ENCODE results near the gene GID8. TPM values are rescaled to one million over a fixed set of nuclear protein-coding genes. Genes with fewer than 3 reads are reported as not detected.

GID8 gene
- total and polyA plus RNA-seq, 2 donors from 2014 or later: 16.4 to 37.3 TPM

DNA sequence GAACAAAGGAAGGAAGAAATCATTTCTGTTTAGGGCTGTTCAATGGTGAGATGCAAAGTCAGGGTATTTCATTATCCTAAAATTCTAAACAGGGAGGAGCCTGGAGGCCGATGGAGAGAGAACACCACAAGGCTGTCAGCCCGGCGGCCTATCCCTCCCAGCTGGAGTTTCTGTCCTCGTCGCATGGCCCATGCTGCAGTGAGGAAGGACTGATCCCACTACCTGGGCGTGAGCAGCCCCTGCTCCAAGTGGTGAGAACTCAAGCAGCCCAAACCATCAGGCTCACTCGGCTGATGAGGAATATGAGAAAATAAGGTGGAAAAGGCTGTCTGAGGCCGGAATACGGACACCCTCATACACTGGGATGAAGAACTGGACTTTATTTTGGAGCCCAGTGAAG lies 42.4 kb upstream of the GID8 start:
- FAIRE-seq (no peak), DNase-seq (no peak)
- H3K9me3 ChIP-seq (ENCODE audit: control insufficient read depth in 2 of 3, insufficient read depth in 1 of 3, low read length in 3 of 3): no peaks in the 10 kb centered on the region
- TF ChIP-seq, protein P1, sequence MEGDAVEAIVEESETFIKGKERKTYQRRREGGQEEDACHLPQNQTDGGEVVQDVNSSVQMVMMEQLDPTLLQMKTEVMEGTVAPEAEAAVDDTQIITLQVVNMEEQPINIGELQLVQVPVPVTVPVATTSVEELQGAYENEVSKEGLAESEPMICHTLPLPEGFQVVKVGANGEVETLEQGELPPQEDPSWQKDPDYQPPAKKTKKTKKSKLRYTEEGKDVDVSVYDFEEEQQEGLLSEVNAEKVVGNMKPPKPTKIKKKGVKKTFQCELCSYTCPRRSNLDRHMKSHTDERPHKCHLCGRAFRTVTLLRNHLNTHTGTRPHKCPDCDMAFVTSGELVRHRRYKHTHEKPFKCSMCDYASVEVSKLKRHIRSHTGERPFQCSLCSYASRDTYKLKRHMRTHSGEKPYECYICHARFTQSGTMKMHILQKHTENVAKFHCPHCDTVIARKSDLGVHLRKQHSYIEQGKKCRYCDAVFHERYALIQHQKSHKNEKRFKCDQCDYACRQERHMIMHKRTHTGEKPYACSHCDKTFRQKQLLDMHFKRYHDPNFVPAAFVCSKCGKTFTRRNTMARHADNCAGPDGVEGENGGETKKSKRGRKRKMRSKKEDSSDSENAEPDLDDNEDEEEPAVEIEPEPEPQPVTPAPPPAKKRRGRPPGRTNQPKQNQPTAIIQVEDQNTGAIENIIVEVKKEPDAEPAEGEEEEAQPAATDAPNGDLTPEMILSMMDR (IDR thresholded peaks at IDR 0.05; ENCODE audit: borderline replicate concordance, extremely low read depth, insufficient read depth): no peak
- peaks cover 8 to 47% (median 33%) of the 10 kb centered on the region in 3 donors for H3K36me3 ChIP-seq (ENCODE audit: control insufficient read depth in 2 of 3, insufficient read depth in 3 of 3, low read length in 3 of 3)
- intact Hi-C loops (cut with DNase I): loop anchor here (10.0 kb wide), 1 partner anchor 109 kb away; the partner anchor contains the start of gene BHLHE23
- no peaks in the 10 kb centered on the region for H3K27me3 ChIP-seq (ENCODE audit: control insufficient read depth, insufficient read depth, low read length)
- H3K4me3 ChIP-seq (ENCODE audit: low read length in 3 of 3): no peak overlapping the region
- H3K27ac ChIP-seq (ENCODE audit: low read depth in 2 of 2, low read length in 2 of 2): no peak overlapping the region
- H3K9ac ChIP-seq (ENCODE audit: low read length in 3 of 3): no peak overlapping the region
- peaks cover 0 to 11% (median 0%) of the 10 kb centered on the region in 3 donors for H3K4me1 ChIP-seq (ENCODE audit: control insufficient read depth in 2 of 3, insufficient read depth in 2 of 3, low read depth in 1 of 3, low read length in 3 of 3)

DNA sequence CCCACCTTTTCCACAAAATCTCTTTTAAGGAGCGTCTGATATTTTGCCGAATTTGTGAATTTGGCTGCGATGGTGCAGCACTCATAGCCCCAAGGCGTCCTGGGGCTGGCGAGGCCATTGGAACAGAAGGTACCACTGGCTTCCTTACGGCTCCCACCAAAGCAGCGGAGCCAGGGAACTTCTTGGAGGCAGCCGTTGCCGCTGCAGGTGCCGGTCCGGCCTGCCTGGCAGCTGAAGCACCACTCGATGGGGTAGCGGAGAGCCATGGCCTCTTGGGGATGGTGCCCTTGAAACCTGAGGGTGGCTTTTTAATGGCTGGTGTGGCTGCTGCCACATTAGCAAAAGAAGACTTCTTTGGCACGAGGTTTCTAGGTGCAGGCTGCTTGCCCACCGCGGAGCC lies 41.4 kb upstream of the GID8 start:
- FAIRE-seq (no peak), DNase-seq (no peak)
- H3K9ac ChIP-seq (ENCODE audit: low read length in 3 of 3): no peak overlapping the region
- no peaks in the 10 kb centered on the region for H3K27me3 ChIP-seq (ENCODE audit: control insufficient read depth, insufficient read depth, low read length)
- no peaks in the 10 kb centered on the region for H3K9me3 ChIP-seq (ENCODE audit: control insufficient read depth in 2 of 3, insufficient read depth in 1 of 3, low read length in 3 of 3)
- intact Hi-C loops (cut with DNase I): loop anchor here (10.0 kb wide), 1 partner anchor 108 kb away; the partner anchor contains the start of gene BHLHE23
- TF ChIP-seq, protein P1 (IDR thresholded peaks at IDR 0.05; ENCODE audit: borderline replicate concordance, extremely low read depth, insufficient read depth): no peak
- peaks cover 0 to 13% (median 0%) of the 10 kb centered on the region in 3 donors for H3K4me1 ChIP-seq (ENCODE audit: control insufficient read depth in 2 of 3, insufficient read depth in 2 of 3, low read depth in 1 of 3, low read length in 3 of 3)
- H3K27ac ChIP-seq (ENCODE audit: low read depth in 2 of 2, low read length in 2 of 2): no peak overlapping the region
- H3K4me3 ChIP-seq (ENCODE audit: low read length in 3 of 3): no peak overlapping the region
- peaks cover 8 to 37% (median 25%) of the 10 kb centered on the region in 3 donors for H3K36me3 ChIP-seq (ENCODE audit: control insufficient read depth in 2 of 3, insufficient read depth in 3 of 3, low read length in 3 of 3)

DNA sequence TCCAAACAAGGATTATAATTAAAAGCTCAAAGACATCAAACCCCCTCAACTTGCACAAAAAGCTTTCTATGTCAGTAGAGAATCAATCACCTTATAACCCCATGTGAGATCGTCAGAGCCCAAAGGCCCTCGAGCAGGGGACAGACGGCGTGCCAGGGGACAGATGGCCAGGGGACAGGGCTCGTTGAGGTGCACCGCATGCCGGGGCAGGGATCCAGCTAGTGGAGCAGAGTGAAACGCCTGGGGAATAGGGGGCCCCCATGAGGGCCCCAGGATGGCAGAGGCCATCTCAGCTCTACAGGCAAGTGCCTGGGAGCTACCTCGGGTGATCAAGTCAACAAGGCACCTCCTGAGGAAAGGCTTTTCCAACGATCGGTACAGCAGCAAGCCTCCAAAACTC lies 40.3 kb upstream of the GID8 start:
- Histone ChIP-seq H3K4me1 (ENCODE audit: control insufficient read depth in 2 of 3, insufficient read depth in 2 of 3, low read depth in 1 of 3, low read length in 3 of 3) (peaks cover 0 to 13% (median 0%) of the 10 kb centered on the region in 3 donors), H3K27me3 (ENCODE audit: control insufficient read depth, insufficient read depth, low read length) (no peaks in the 10 kb centered on the region), H3K36me3 (ENCODE audit: control insufficient read depth in 2 of 3, insufficient read depth in 3 of 3, low read length in 3 of 3) (peaks cover 4 to 25% (median 18%) of the 10 kb centered on the region in 3 donors), H3K9me3 (ENCODE audit: control insufficient read depth in 2 of 3, insufficient read depth in 1 of 3, low read length in 3 of 3) (no peaks in the 10 kb centered on the region), H3K9ac (ENCODE audit: low read length in 3 of 3) (no peak overlapping the region), H3K4me3 (ENCODE audit: low read length in 3 of 3) (no peak overlapping the region), H3K27ac (ENCODE audit: low read depth in 2 of 2, low read length in 2 of 2) (no peak overlapping the region)
- DNase-seq: no peak
- TF ChIP-seq, protein P1 (IDR thresholded peaks at IDR 0.05; ENCODE audit: borderline replicate concordance, extremely low read depth, insufficient read depth): no peak
- no peak for FAIRE-seq
- intact Hi-C loops (cut with DNase I): loop anchor here (10.0 kb wide), 1 partner anchor 107 kb away; the partner anchor contains the start of gene BHLHE23
